Mammary epithelial cell (primary cell): ENCODE data around the gene ZBTB38.

Experiments used
- CTCF ChIP-seq, 2 donors: IDR thresholded peaks in 1 of 2; conservative IDR thresholded peaks in 1 of 2; 2 replicates each; pipeline ENCODE4 v1.5.1; 2011 to 2012; ENCODE audit warnings: inconsistent platforms in 2 of 2, low read length in 2 of 2, mild to moderate bottlenecking in 2 of 2, control low read depth in 1 of 2, low read depth in 1 of 2; ENCODE audit not compliant: insufficient read depth in 1 of 2; ENCODE audit errors: extremely low read depth in 1 of 2
- EZH2 ChIP-seq: IDR thresholded peaks from 2 replicates; pipeline ENCODE4 v1.6.1; 2012; ENCODE audit warnings: low read length, inconsistent platforms, borderline replicate concordance

- TF ChIP-seq CTCF (conservative IDR thresholded peaks at IDR 0.05 in 1 of 2, IDR thresholded peaks at IDR 0.05 in 1 of 2; ENCODE audit: extremely low read depth in 1 of 2, insufficient read depth in 1 of 2, low read depth in 1 of 2, low read length in 2 of 2) = peak in 1 of 2 donors; percentile 12
- no peak for TF ChIP-seq EZH2
These were observed 1.8 kb upstream of the ZBTB38 start for GRCh38 chr3:141366285-141367037.
